ENCODE measurements around the gene ZYG11B. TPM values are rescaled to one million over a fixed set of nuclear protein-coding genes. Genes with fewer than 3 reads are reported as not detected.
"Not testable (repeated sequence)": the region's sequence is repeated elsewhere in the genome, so short reads cannot be mapped to it uniquely, and the experiment has no call there.

The ZYG11B gene
- total and polyA plus RNA-seq, 9 donors = 22.2 to 43.9 (median 32.8) TPM

DNA sequence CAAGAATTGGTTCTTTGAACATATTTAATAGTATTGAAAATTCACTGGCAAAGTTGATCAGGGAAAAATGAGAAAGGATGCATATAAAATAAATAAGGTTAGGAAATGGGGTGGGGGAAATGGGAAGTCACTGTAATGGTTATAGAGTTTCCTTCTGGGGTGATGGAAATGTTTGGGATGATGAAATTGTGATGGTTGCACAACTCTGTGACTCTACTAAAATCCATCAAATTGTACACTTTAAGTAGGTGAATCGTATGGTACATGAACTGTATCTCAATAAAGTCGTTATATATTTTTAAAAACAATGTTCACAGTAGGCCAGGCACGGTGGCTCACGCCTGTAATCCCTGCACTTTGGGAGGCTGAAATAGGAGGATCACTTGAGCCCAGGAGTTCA is 59.9 kb downstream of the ZYG11B start:
- Histone ChIP-seq H3K27ac (ENCODE audit: low read length) (no peak overlapping the region), H3K4me1 (ENCODE audit: control insufficient read depth, insufficient read depth, low read length) (no peaks in the 10 kb centered on the region), H3K4me3 (ENCODE audit: low read length) (no peak overlapping the region), H3K36me3 (ENCODE audit: control insufficient read depth, insufficient read depth, low read length) (peaks cover 35% of the 10 kb centered on the region), H3K27me3 (ENCODE audit: control insufficient read depth, insufficient read depth, low read length) (no peaks in the 10 kb centered on the region), H3K9me3 (replicated peaks; ENCODE audit: control insufficient read depth, low read depth, low read length) (no peaks in the 10 kb centered on the region)
- 93% methylated on average over 2 of the region's 4 CpGs for WGBS (ENCODE audit: insufficient coverage)
- DNase-seq = no peak

DNA sequence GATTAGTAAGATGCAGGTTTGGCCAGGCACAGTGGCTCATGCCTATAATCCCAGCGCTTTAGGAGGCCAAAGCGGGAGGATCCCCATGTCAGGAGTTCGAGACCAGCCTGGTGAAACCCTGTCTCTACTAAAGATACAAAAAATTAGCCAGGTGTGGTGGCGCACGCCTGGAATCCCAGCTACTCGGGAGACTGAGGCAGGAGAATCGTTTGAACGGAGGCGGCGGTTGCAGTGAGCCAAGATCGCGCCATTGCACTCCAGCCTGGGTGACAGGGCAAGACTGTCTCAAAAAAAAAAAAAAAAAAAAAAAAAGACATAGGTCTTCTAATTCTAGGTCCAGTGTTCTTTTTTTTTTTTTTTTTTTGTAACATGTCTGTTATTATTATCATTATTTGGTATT is 64.2 kb downstream of the ZYG11B start:
- WGBS (ENCODE audit: insufficient coverage) = 94% methylated on average over 3 of the region's 12 CpGs
- not testable (repeated sequence) for H3K9me3 ChIP-seq (replicated peaks; ENCODE audit: control insufficient read depth, low read depth, low read length); H3K27ac ChIP-seq (ENCODE audit: low read length); H3K27me3 ChIP-seq (ENCODE audit: control insufficient read depth, insufficient read depth, low read length); H3K4me1 ChIP-seq (ENCODE audit: control insufficient read depth, insufficient read depth, low read length); H3K4me3 ChIP-seq (ENCODE audit: low read length); DNase-seq
- peaks cover 27% of the 10 kb centered on the region for H3K36me3 ChIP-seq (ENCODE audit: control insufficient read depth, insufficient read depth, low read length)

GRCh38 chr1:52792036-52792435 is 65.8 kb downstream of the ZYG11B start:
- H3K9me3 ChIP-seq (replicated peaks; ENCODE audit: control insufficient read depth, low read depth, low read length) = no peaks in the 10 kb centered on the region
- H3K27ac ChIP-seq (ENCODE audit: low read length) = no peak overlapping the region
- H3K4me3 ChIP-seq (ENCODE audit: low read length) = no peak overlapping the region
- no peaks in the 10 kb centered on the region for H3K4me1 ChIP-seq (ENCODE audit: control insufficient read depth, insufficient read depth, low read length)
- no peak for DNase-seq
- WGBS (ENCODE audit: insufficient coverage) = no CpG with 5 or more reads among the region's 1 CpG
- H3K27me3 ChIP-seq (ENCODE audit: control insufficient read depth, insufficient read depth, low read length) = no peaks in the 10 kb centered on the region
- H3K36me3 ChIP-seq (ENCODE audit: control insufficient read depth, insufficient read depth, low read length) = peaks cover 25% of the 10 kb centered on the region

DNA sequence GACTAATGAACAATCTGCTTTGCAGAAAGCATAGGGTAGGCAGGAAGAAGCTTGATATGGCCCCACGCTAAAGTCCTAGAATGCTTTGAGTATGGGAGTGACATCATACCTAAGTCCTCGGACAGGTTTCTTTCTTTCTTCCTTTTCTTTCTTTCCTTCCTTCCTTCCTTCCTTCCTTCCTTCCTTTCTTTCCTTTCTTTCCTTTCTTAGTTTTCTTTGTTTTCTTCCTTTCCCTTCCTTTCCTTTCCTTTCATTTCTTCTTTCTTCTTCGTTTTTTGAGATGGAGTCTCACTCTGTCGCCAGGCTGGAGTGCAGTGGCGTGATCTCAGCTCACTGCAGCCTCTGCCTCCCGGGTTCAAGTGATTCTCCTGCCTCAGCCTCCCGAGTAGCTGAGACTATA is 67.5 kb downstream of the ZYG11B start:
- 88% methylated on average over 4 of the region's 7 CpGs for WGBS (ENCODE audit: insufficient coverage)
- DNase-seq; H3K9me3 ChIP-seq (replicated peaks; ENCODE audit: control insufficient read depth, low read depth, low read length); H3K4me3 ChIP-seq (ENCODE audit: low read length); H3K27me3 ChIP-seq (ENCODE audit: control insufficient read depth, insufficient read depth, low read length); H3K4me1 ChIP-seq (ENCODE audit: control insufficient read depth, insufficient read depth, low read length); H3K27ac ChIP-seq (ENCODE audit: low read length): not testable (repeated sequence)
- peaks cover 28% of the 10 kb centered on the region for H3K36me3 ChIP-seq (ENCODE audit: control insufficient read depth, insufficient read depth, low read length)

DNA sequence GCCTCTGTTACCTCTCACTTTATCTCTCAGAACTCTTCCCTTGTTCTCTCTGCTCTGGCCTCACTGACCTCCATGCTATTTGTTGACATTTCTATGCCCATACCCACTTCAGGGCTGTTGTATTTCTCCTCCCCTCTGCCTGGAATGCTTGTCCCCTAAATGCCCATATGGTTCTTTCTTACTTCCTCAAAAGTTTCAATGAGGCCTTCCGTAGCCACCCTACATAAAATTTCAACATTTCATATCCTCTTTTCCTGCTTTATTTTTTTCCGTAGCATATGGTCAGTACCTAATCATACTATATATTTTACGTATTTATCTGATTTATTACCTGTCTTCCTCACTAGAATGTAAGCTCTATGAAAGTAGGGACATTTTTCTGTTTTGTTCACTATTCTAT is 69.2 kb downstream of the ZYG11B start:
- no peak overlapping the region for H3K27ac ChIP-seq (ENCODE audit: low read length)
- 100% methylated on average over 1 of the region's 3 CpGs for WGBS (ENCODE audit: insufficient coverage)
- no peak overlapping the region for H3K4me3 ChIP-seq (ENCODE audit: low read length)
- peak; percentile 2 for DNase-seq
- H3K4me1 ChIP-seq (ENCODE audit: control insufficient read depth, insufficient read depth, low read length) = no peaks in the 10 kb centered on the region
- H3K27me3 ChIP-seq (ENCODE audit: control insufficient read depth, insufficient read depth, low read length) = no peaks in the 10 kb centered on the region
- H3K9me3 ChIP-seq (replicated peaks; ENCODE audit: control insufficient read depth, low read depth, low read length) = no peaks in the 10 kb centered on the region
- H3K36me3 ChIP-seq (ENCODE audit: control insufficient read depth, insufficient read depth, low read length) = peaks cover 25% of the 10 kb centered on the region

GRCh38 chr1:52798331-52798730 is 72.1 kb downstream of the ZYG11B start:
- no peak overlapping the region for H3K27ac ChIP-seq (ENCODE audit: low read length)
- H3K4me3 ChIP-seq (ENCODE audit: low read length) = no peak overlapping the region
- H3K27me3 ChIP-seq (ENCODE audit: control insufficient read depth, insufficient read depth, low read length) = no peaks in the 10 kb centered on the region
- no peak for DNase-seq
- WGBS (ENCODE audit: insufficient coverage) = no CpG with 5 or more reads among the region's 3 CpGs
- no peaks in the 10 kb centered on the region for H3K4me1 ChIP-seq (ENCODE audit: control insufficient read depth, insufficient read depth, low read length)
- no peaks in the 10 kb centered on the region for H3K9me3 ChIP-seq (replicated peaks; ENCODE audit: control insufficient read depth, low read depth, low read length)
- H3K36me3 ChIP-seq (ENCODE audit: control insufficient read depth, insufficient read depth, low read length) = peaks cover 22% of the 10 kb centered on the region

GRCh38 chr1:52801011-52801410 is 74.8 kb downstream of the ZYG11B start:
- Histone ChIP-seq H3K36me3 (ENCODE audit: control insufficient read depth, insufficient read depth, low read length) (peaks cover 26% of the 10 kb centered on the region), H3K27me3 (ENCODE audit: control insufficient read depth, insufficient read depth, low read length) (no peaks in the 10 kb centered on the region), H3K27ac (ENCODE audit: low read length) (no peak overlapping the region), H3K9me3 (replicated peaks; ENCODE audit: control insufficient read depth, low read depth, low read length) (no peaks in the 10 kb centered on the region), H3K4me1 (ENCODE audit: control insufficient read depth, insufficient read depth, low read length) (no peaks in the 10 kb centered on the region), H3K4me3 (ENCODE audit: low read length) (no peak overlapping the region)
- no peak for DNase-seq

- not testable (repeated sequence) for H3K4me1 ChIP-seq (ENCODE audit: control insufficient read depth, insufficient read depth, low read length); H3K27me3 ChIP-seq (ENCODE audit: control insufficient read depth, insufficient read depth, low read length); H3K4me3 ChIP-seq (ENCODE audit: low read length); H3K9me3 ChIP-seq (replicated peaks; ENCODE audit: control insufficient read depth, low read depth, low read length); H3K27ac ChIP-seq (ENCODE audit: low read length); DNase-seq
- H3K36me3 ChIP-seq (ENCODE audit: control insufficient read depth, insufficient read depth, low read length) = peaks cover 15% of the 10 kb centered on the region
- WGBS (ENCODE audit: insufficient coverage) = 80% methylated on average over 1 of the region's 3 CpGs
Observed at GRCh38 chr1:52804083-52804482, 77.8 kb downstream of the ZYG11B start.

- no peak overlapping the region for H3K4me3 ChIP-seq (ENCODE audit: low read length)
- WGBS (ENCODE audit: insufficient coverage) = 97% methylated on average over 2 of the region's 2 CpGs
- no peaks in the 10 kb centered on the region for H3K4me1 ChIP-seq (ENCODE audit: control insufficient read depth, insufficient read depth, low read length)
- peaks cover 49% of the 10 kb centered on the region for H3K36me3 ChIP-seq (ENCODE audit: control insufficient read depth, insufficient read depth, low read length)
- H3K27me3 ChIP-seq (ENCODE audit: control insufficient read depth, insufficient read depth, low read length) = no peaks in the 10 kb centered on the region
- DNase-seq = no peak
- no peak overlapping the region for H3K27ac ChIP-seq (ENCODE audit: low read length)
- H3K9me3 ChIP-seq (replicated peaks; ENCODE audit: control insufficient read depth, low read depth, low read length) = no peaks in the 10 kb centered on the region
Observed at GRCh38 chr1:52814465-52814864, 88.2 kb downstream of the ZYG11B start.

GRCh38 chr1:52820830-52821229 is 94.6 kb downstream of the ZYG11B start:
- not testable (repeated sequence) for H3K4me3 ChIP-seq (ENCODE audit: low read length); H3K27ac ChIP-seq (ENCODE audit: low read length); H3K4me1 ChIP-seq (ENCODE audit: control insufficient read depth, insufficient read depth, low read length); H3K27me3 ChIP-seq (ENCODE audit: control insufficient read depth, insufficient read depth, low read length); DNase-seq; H3K9me3 ChIP-seq (replicated peaks; ENCODE audit: control insufficient read depth, low read depth, low read length)
- WGBS (ENCODE audit: insufficient coverage) = no CpG with 5 or more reads among the region's 5 CpGs
- H3K36me3 ChIP-seq (ENCODE audit: control insufficient read depth, insufficient read depth, low read length) = peaks cover 40% of the 10 kb centered on the region

GRCh38 chr1:52825868-52826267 is 99.6 kb downstream of the ZYG11B start:
- H3K27me3 ChIP-seq (ENCODE audit: control insufficient read depth, insufficient read depth, low read length) = no peaks in the 10 kb centered on the region
- H3K9me3 ChIP-seq (replicated peaks; ENCODE audit: control insufficient read depth, low read depth, low read length) = no peaks in the 10 kb centered on the region
- H3K36me3 ChIP-seq (ENCODE audit: control insufficient read depth, insufficient read depth, low read length) = peaks cover 8% of the 10 kb centered on the region
- no peak overlapping the region for H3K27ac ChIP-seq (ENCODE audit: low read length)
- H3K4me1 ChIP-seq (ENCODE audit: control insufficient read depth, insufficient read depth, low read length) = no peaks in the 10 kb centered on the region
- no peak for DNase-seq
- no CpG with 5 or more reads among the region's 1 CpG for WGBS (ENCODE audit: insufficient coverage)
- H3K4me3 ChIP-seq (ENCODE audit: low read length) = no peak overlapping the region
